Epithelial cell of esophagus (primary cell): ENCODE data around the gene NELL1.

Experiments
- DNase-seq: peaks from one replicate; pipeline ENCODE4 v3.0.0; 2010; ENCODE audit warnings: low read depth
- H3K4me3 ChIP-seq: 2 replicates; pipeline ENCODE4 v1.5.1; 2011; ENCODE audit warnings: mild to moderate bottlenecking, low read length, control low read depth
- TF ChIP-seq, protein P1 (sequence below): IDR thresholded peaks from 2 replicates; pipeline ENCODE4 v1.5.1; 2011; ENCODE audit warnings: low read depth, mild to moderate bottlenecking, low read length, control low read depth, inconsistent platforms; ENCODE audit not compliant: insufficient read depth; ENCODE audit errors: missing control alignments

Gene NELL1

DNA sequence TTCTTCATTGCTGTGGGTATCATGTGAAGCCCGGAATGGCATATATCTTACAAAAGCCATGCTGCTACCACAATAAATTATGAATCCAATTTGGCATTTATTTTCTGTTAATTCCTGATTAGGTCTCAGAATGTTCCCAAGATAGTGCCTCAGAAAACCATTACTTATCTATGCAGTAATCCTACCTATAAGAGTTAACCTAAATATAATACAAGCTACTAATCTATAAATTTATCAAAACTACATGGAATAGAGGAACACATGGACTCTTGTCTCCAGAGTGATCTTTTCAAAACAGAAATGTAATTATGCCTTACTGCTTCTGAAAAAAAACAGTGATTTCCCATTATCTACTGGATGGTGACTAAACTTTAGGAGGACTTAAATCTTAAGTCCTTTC is 835.7 kb downstream of the NELL1 start:
- TF ChIP-seq, protein P1, sequence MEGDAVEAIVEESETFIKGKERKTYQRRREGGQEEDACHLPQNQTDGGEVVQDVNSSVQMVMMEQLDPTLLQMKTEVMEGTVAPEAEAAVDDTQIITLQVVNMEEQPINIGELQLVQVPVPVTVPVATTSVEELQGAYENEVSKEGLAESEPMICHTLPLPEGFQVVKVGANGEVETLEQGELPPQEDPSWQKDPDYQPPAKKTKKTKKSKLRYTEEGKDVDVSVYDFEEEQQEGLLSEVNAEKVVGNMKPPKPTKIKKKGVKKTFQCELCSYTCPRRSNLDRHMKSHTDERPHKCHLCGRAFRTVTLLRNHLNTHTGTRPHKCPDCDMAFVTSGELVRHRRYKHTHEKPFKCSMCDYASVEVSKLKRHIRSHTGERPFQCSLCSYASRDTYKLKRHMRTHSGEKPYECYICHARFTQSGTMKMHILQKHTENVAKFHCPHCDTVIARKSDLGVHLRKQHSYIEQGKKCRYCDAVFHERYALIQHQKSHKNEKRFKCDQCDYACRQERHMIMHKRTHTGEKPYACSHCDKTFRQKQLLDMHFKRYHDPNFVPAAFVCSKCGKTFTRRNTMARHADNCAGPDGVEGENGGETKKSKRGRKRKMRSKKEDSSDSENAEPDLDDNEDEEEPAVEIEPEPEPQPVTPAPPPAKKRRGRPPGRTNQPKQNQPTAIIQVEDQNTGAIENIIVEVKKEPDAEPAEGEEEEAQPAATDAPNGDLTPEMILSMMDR, result no peak
- no peak overlapping the region for H3K4me3 ChIP-seq
- DNase-seq, result no peak

DNA sequence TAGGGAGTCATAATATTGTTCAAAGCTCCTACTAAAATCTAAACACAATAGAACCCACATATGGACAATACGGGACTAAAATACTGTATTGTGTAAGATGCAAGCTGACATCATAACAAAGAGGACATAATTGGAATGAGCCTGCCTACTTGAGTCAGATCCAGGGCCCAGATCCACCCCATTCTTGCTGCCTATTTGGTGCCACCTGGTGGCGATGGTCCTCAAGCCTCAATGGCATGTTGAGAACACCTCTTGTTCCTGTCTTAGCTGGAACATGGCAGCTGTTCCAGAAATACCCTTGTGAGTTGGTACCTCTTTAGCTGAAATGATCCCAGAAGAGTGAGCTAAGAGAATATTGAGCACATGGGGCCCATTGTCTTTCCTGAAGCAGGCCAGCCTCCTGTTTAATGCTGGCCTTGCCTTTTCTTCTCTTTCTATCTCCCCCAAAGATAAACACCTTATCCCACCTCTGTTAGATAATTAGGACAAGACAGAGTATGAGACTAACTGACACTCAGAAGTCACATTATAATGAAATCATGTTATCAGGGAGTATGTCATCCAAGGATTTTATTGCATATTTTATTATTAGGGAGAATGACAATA is 842.6 kb downstream of the NELL1 start:
- DNase-seq, result peak; percentile 87
- H3K4me3 ChIP-seq, result no peak overlapping the region
- TF ChIP-seq, protein P1, result peak; percentile 83

DNA sequence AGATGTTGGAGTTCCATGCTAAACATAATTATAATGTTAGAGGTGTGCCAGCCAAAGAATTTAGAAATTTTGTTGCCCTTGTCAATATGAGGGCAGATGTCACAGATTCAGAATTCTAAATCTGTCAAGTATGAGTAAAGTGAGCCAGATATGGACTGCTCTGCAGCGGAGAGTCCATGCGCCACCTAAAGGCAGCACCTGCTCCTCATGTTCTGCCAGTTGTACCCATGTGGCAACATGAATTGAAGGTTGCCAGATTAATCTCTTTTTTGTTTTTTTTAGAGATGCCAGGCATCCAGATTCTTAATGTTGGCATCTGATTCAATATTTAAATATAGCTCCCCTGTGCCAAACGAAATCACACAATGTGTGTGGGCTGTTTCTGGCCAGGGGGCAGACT is 844.9 kb downstream of the NELL1 start:
- DNase-seq, result peak; percentile 24
- TF ChIP-seq, protein P1, result peak; percentile 43
- H3K4me3 ChIP-seq, result no peak overlapping the region

DNA sequence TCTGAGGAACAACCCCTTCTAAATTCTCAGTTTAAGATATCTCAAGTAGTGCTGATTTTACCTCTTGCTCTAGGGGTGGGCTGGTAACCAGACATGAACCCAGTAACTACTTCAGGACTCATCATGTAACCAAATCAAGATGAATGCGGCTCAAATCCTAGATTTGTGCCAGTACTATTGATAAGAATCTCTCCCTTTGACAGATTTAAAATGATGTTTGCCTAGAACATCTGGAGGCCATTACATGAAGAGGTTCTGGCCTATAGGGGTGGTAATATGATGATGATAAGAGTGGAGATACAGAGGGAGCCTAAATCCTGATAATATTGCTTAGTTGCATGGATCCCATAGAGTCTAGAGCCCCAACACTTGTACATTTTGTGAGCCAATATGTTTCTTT is 850.9 kb downstream of the NELL1 start:
- TF ChIP-seq, protein P1, result no peak
- H3K4me3 ChIP-seq, result no peak overlapping the region

DNA sequence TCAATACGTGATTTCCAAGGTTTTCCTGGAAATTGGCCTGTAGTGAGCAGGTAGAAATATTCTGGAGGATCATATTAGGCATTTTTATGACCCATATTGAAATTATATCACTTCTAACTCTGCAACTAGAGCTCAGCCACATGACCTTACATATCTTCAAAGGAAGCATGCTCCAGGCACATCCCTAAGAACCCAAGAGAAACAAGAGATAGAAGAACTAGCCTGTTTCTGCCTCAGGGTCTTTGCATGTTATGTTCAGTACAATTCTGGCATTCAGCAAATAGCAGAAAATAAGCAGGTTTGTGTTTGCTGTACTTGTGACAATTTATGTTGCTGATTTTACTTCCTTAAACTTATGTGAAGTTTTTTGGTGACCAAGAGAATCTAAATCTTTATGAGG is 859.8 kb downstream of the NELL1 start:
- TF ChIP-seq, protein P1, result no peak
- H3K4me3 ChIP-seq, result no peak overlapping the region
- no peak for DNase-seq

More for the DNA sequence above, 850.9 kb downstream of the NELL1 start:
- no peak for DNase-seq

DNA sequence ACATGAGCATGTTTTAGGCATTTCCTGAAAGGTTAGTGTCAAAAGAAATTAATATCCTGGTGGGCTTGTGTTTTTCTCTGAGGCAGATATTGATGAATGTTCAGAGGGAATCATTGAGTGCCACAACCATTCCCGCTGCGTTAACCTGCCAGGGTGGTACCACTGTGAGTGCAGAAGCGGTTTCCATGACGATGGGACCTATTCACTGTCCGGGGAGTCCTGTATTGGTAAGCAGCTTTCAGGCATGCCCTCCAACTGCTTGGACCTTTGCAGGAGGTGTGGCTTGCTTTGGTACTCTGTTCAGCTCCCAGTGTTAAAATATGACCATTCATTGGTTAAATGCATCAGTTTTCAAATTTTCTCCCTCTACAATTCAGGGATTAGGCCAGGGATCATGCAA is 864.9 kb downstream of the NELL1 start:
- TF ChIP-seq, protein P1, result no peak
- no peak for DNase-seq
- no peak overlapping the region for H3K4me3 ChIP-seq

DNA sequence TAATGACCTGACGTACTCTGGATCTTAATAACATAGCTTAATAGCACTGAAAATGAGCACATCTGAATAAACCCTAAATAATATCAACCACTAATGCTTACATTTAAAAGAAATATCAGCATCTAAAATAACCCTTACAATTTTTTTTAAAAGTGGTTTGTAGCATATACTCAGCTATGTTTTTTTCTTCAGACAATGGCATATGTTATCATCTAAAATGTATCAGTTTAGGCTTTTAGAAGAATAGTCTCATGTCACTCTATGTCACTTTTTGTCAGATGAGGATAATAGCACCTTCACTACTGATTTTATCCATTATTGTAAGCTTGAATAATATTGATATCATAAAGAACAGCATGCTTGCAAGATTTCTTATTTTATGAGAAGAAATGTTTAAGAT is 868.6 kb downstream of the NELL1 start:
- TF ChIP-seq, protein P1, result no peak
- no peak for DNase-seq
- no peak overlapping the region for H3K4me3 ChIP-seq
